Left cardiac atrium (tissue), 4 donors: ENCODE data around the gene STPG2. TPM values are rescaled to one million over a fixed set of nuclear protein-coding genes. Genes with fewer than 3 reads are reported as not detected.
"Not testable (repeated sequence)": the region's sequence is repeated elsewhere in the genome, so short reads cannot be mapped to it uniquely, and the experiment has no call there.

Source experiments
- ATAC-seq, 2 donors: fragments of 200-7000 bp; cut with Tn5 transposase; one replicate each; pipeline ENCODE4 v1.9.1; 2020; ENCODE audit warnings: mild to moderate bottlenecking in 2 of 2, moderate library complexity in 2 of 2
- DNase-seq: peaks from one replicate; pipeline ENCODE4 v3.0.0-alpha.2; 2020
- intact Hi-C, 2 donors: fragments of 100-400 bp; cut with DNase I; formaldehyde crosslinking; loops; one replicate each; pipeline versions ENCODE4 v1.14.1 to v1.15.1; 2022 to 2023
- total RNA-seq, 2 donors: library from RNA; stranded (reverse); fragmentation: NEBNext Ultra II Directional; extraction: Animal tissue kit (Norgen Biotek cat#: 25700); gene quantifications; one replicate each; pipeline ENCODE4 v1.2.1, GENCODE V29; 2021
- donor health status: DM: no; HTN: yes; CAD: no.
- donor health status: DM: no; HTN: yes; CAD: no; lungs with severe emphysema.
- donor health status: DM: yes; HTN: yes; CAD: no.
- donor health status: Dilated cardiomyopathy.

STPG2 gene
- total RNA-seq, 2 donors from 2014 or later: 0.12 to 0.24 TPM

GRCh38 chr4:97978791-97979488 lies 164.3 kb downstream of the STPG2 start:
- no peak for ATAC-seq
- intact Hi-C loops: no loop called here
- no peak for DNase-seq

GRCh38 chr4:97953171-97953941 lies 189.9 kb downstream of the STPG2 start:
- no peak for DNase-seq
- intact Hi-C loops: no loop called here
- ATAC-seq: no peak

- DNase-seq (no peak), ATAC-seq (no peak)
- intact Hi-C loops: no loop called here
These were observed 190.5 kb downstream of the STPG2 start for GRCh38 chr4:97952763-97953162.

- intact Hi-C loops: no loop called here
These were observed 192.4 kb downstream of the STPG2 start for GRCh38 chr4:97950836-97951235.

GRCh38 chr4:97942951-97943350 lies 200.3 kb downstream of the STPG2 start:
- intact Hi-C loops: no loop called here
- ATAC-seq: no peak

More at GRCh38 chr4:97950836-97951235, 192.4 kb downstream of the STPG2 start:
- ATAC-seq (no peak), DNase-seq (no peak)

GRCh38 chr4:97942137-97942536 lies 201.1 kb downstream of the STPG2 start:
- intact Hi-C loops: no loop called here
- DNase-seq (no peak), ATAC-seq (no peak)

More at GRCh38 chr4:97942951-97943350, 200.3 kb downstream of the STPG2 start:
- DNase-seq: no peak

- no peak for ATAC-seq
- no peak for DNase-seq
- intact Hi-C loops: no loop called here
These were observed 205.1 kb downstream of the STPG2 start for GRCh38 chr4:97938141-97938540.

GRCh38 chr4:97924341-97924958 lies 218.8 kb downstream of the STPG2 start:
- DNase-seq (no peak), ATAC-seq (no peak)
- intact Hi-C loops: no loop called here

GRCh38 chr4:97923096-97923495 lies 220.2 kb downstream of the STPG2 start:
- intact Hi-C loops: no loop called here
- DNase-seq (no peak), ATAC-seq (no peak)

- no peak for ATAC-seq
- no peak for DNase-seq
These were observed 226.2 kb downstream of the STPG2 start for GRCh38 chr4:97917115-97917514.

GRCh38 chr4:97912156-97912555 lies 231.1 kb downstream of the STPG2 start:
- intact Hi-C loops: no loop called here
- DNase-seq (no peak), ATAC-seq (no peak)

More at GRCh38 chr4:97917115-97917514, 226.2 kb downstream of the STPG2 start:
- intact Hi-C loops: no loop called here

GRCh38 chr4:97911236-97911906 lies 231.9 kb downstream of the STPG2 start:
- intact Hi-C loops: no loop called here
- ATAC-seq: no peak
- DNase-seq: no peak

GRCh38 chr4:97910005-97910404 lies 233.3 kb downstream of the STPG2 start:
- intact Hi-C loops: no loop called here

GRCh38 chr4:97903436-97904189 lies 239.7 kb downstream of the STPG2 start:
- intact Hi-C loops, ATAC-seq, DNase-seq: not testable (repeated sequence)

More at GRCh38 chr4:97910005-97910404, 233.3 kb downstream of the STPG2 start:
- no peak for ATAC-seq
- no peak for DNase-seq

GRCh38 chr4:97900229-97900628 lies 243.0 kb downstream of the STPG2 start:
- ATAC-seq (no peak), DNase-seq (no peak)
- intact Hi-C loops: no loop called here

GRCh38 chr4:97892592-97893266 lies 250.5 kb downstream of the STPG2 start:
- no peak for DNase-seq

GRCh38 chr4:97879942-97880341 lies 263.3 kb downstream of the STPG2 start:
- ATAC-seq (no peak), DNase-seq (no peak)
- intact Hi-C loops: no loop called here

More at GRCh38 chr4:97892592-97893266, 250.5 kb downstream of the STPG2 start:
- no peak for ATAC-seq
- intact Hi-C loops: no loop called here

GRCh38 chr4:97868097-97868496 lies 275.2 kb downstream of the STPG2 start:
- DNase-seq (no peak), ATAC-seq (no peak)
- intact Hi-C loops: no loop called here
